Retina (tissue), 1 donor: ENCODE data around the gene GRIA2.
"Not testable (repeated sequence)": the region's sequence is repeated elsewhere in the genome, so short reads cannot be mapped to it uniquely, and the experiment has no call there.

ENCODE experiments used
- DNase-seq: peaks from one replicate; pipeline ENCODE4 v3.0.0-alpha.2; 2016

GRIA2 gene

GRCh38 chr4:157220371-157220881, at the start of gene GRIA2:
TSS of gene GRIA2 (plus strand) at chr4:157220728. CDS start at chr4:157221043, 315 bp downstream.
- peak; percentile 93 for DNase-seq

- DNase-seq, result no peak
Measured at GRCh38 chr4:157172011-157172410, 48.5 kb upstream of the GRIA2 start.

GRCh38 chr4:157180268-157180667, 40.3 kb upstream of the GRIA2 start:
- not testable (repeated sequence) for DNase-seq

- DNase-seq, result no peak
Measured at GRCh38 chr4:157184300-157184699, 36.2 kb upstream of the GRIA2 start.

- DNase-seq, result no peak
Measured at GRCh38 chr4:157185363-157185762, 35.2 kb upstream of the GRIA2 start.

GRCh38 chr4:157195374-157195773, 25.2 kb upstream of the GRIA2 start:
- DNase-seq, result no peak

GRCh38 chr4:157196046-157196445, 24.5 kb upstream of the GRIA2 start:
- no peak for DNase-seq

- DNase-seq, result no peak
Measured at GRCh38 chr4:157204634-157205244, 15.8 kb upstream of the GRIA2 start.

GRCh38 chr4:157217708-157218107, 2.8 kb upstream of the GRIA2 start:
- DNase-seq, result peak; percentile 17

- no peak for DNase-seq
Measured at GRCh38 chr4:157219711-157220370, 687 bp upstream of the GRIA2 start.

- peak; percentile 71 for DNase-seq
Measured at GRCh38 chr4:157221426-157221894, 932 bp downstream of the GRIA2 start.

GRCh38 chr4:157221895-157222770, 1.6 kb downstream of the GRIA2 start:
- DNase-seq, result peak; percentile 83

GRCh38 chr4:157222771-157223160, 2.2 kb downstream of the GRIA2 start:
- DNase-seq, result no peak

GRCh38 chr4:157223456-157223855, 2.9 kb downstream of the GRIA2 start:
- no peak for DNase-seq

GRCh38 chr4:157225096-157225495, 4.6 kb downstream of the GRIA2 start:
- DNase-seq, result no peak

- DNase-seq, result no peak
Measured at GRCh38 chr4:157226035-157226434, 5.5 kb downstream of the GRIA2 start.

GRCh38 chr4:157226601-157227000, 6.1 kb downstream of the GRIA2 start:
- DNase-seq, result no peak

- no peak for DNase-seq
Measured at GRCh38 chr4:157231525-157231924, 11.0 kb downstream of the GRIA2 start.

- no peak for DNase-seq
Measured at GRCh38 chr4:157242871-157243270, 22.3 kb downstream of the GRIA2 start.

- no peak for DNase-seq
Measured at GRCh38 chr4:157244348-157244747, 23.8 kb downstream of the GRIA2 start.

GRCh38 chr4:157245351-157245750, 24.8 kb downstream of the GRIA2 start:
- DNase-seq, result no peak

GRCh38 chr4:157246964-157247363, 26.4 kb downstream of the GRIA2 start:
- no peak for DNase-seq

- DNase-seq, result not testable (repeated sequence)
Measured at GRCh38 chr4:157258165-157258564, 37.6 kb downstream of the GRIA2 start.
